ENCODE measurements around the gene RFXANK. TPM values are rescaled to one million over a fixed set of nuclear protein-coding genes. Genes with fewer than 3 reads are reported as not detected.

The RFXANK gene
- total RNA-seq, 2 experiments from 2014 or later, result 105 to 114 TPM

- TF ChIP-seq CTCF (conservative IDR thresholded peaks at IDR 0.05; ENCODE audit: low read length), result no peak
- TF ChIP-seq EZH2phosphoT487 (IDR thresholded peaks at IDR 0.05; ENCODE audit: borderline replicate concordance, low read depth, low read length), result no peak
- POLR2A ChIA-PET, result no interaction called here
These were observed 19.7 kb downstream of the RFXANK start, which contains the start of gene NCAN for GRCh38 chr19:19211499-19212420. Gene NCAN (plus strand): TSS chr19:19211958. CDS start chr19:19216954, 4,996 bp downstream.

GRCh38 chr19:19212916-19213315 lies 20.9 kb downstream of the RFXANK start:
- no peak for DNase-seq (ENCODE audit: low spot score)
- H3K9me2 ChIP-seq (ENCODE audit: insufficient read depth, low read length), result no peaks in the 10 kb centered on the region
- no peaks in the 10 kb centered on the region for H3K79me2 ChIP-seq (ENCODE audit: insufficient read depth, low read depth, low read length)
- ChIA-PET POLR2A (no interaction called here), CTCF (ENCODE audit: unreplicated experiment) (no interaction called here)
- no peak overlapping the region for H3K4me3 ChIP-seq (ENCODE audit: low read depth, low read length, poor library complexity, severe bottlenecking)
- BruUV-seq (replicated peaks), result no TSS peak
- H3K4me1 ChIP-seq (ENCODE audit: insufficient read depth, low read length, poor library complexity, severe bottlenecking), result no peaks in the 10 kb centered on the region
- no peak overlapping the region for H3K4me2 ChIP-seq (ENCODE audit: low read length)
- intact Hi-C loops (cut with micrococcal nuclease; ENCODE audit: unreplicated experiment), result no loop called here
- TF ChIP-seq CTCF (conservative IDR thresholded peaks at IDR 0.05; ENCODE audit: low read length), result no peak
- no peak for TF ChIP-seq EZH2phosphoT487 (IDR thresholded peaks at IDR 0.05; ENCODE audit: borderline replicate concordance, low read depth, low read length)
- no peaks in the 10 kb centered on the region for H4K20me1 ChIP-seq (ENCODE audit: insufficient read depth, low read length)
- H2AFZ ChIP-seq (ENCODE audit: low read length), result no peak overlapping the region
- no peaks in the 10 kb centered on the region for H3K9me3 ChIP-seq (ENCODE audit: low read length)
- no peaks in the 10 kb centered on the region for H3K36me3 ChIP-seq (ENCODE audit: insufficient read depth, low read length)
- H3K27ac ChIP-seq (ENCODE audit: low read depth, low read length, poor library complexity, severe bottlenecking), result no peak overlapping the region

More at GRCh38 chr19:19211499-19212420, 19.7 kb downstream of the RFXANK start, which contains the start of gene NCAN:
- intact Hi-C loops (cut with micrococcal nuclease; ENCODE audit: unreplicated experiment), result no loop called here
- Histone ChIP-seq H3K9me2 (ENCODE audit: insufficient read depth, low read length) (no peaks in the 10 kb centered on the region), H3K4me1 (ENCODE audit: insufficient read depth, low read length, poor library complexity, severe bottlenecking) (no peaks in the 10 kb centered on the region), H3K9me3 (ENCODE audit: low read length) (no peaks in the 10 kb centered on the region), H3K79me2 (ENCODE audit: insufficient read depth, low read depth, low read length) (no peaks in the 10 kb centered on the region), H3K36me3 (ENCODE audit: insufficient read depth, low read length) (no peaks in the 10 kb centered on the region), H4K20me1 (ENCODE audit: insufficient read depth, low read length) (no peaks in the 10 kb centered on the region), H3K27ac (ENCODE audit: low read depth, low read length, poor library complexity, severe bottlenecking) (no peak within 1 kb of the TSS), H3K4me3 (ENCODE audit: low read depth, low read length, poor library complexity, severe bottlenecking) (no peak within 1 kb of the TSS), H3K4me2 (ENCODE audit: low read length) (no peak within 1 kb of the TSS), H2AFZ (ENCODE audit: low read length) (no peak within 1 kb of the TSS)
- CTCF ChIA-PET (ENCODE audit: unreplicated experiment), result no interaction called here
- no peak for DNase-seq (ENCODE audit: low spot score)
- no TSS peak for BruUV-seq (replicated peaks)
